Upper lobe of left lung (tissue), 6 donors: ENCODE measurements around the gene ST3GAL2. TPM values are rescaled to one million over a fixed set of nuclear protein-coding genes. Genes with fewer than 3 reads are reported as not detected.
"Not testable (repeated sequence)": the region's sequence is repeated elsewhere in the genome, so short reads cannot be mapped to it uniquely, and the experiment has no call there.

Experiments
- ATAC-seq, 2 donors: fragments of 200-7000 bp; cut with Tn5 transposase; one replicate each; pipeline ENCODE4 v1.9.1; 2022; ENCODE audit warnings: mild to moderate bottlenecking in 2 of 2, moderate library complexity in 2 of 2; ENCODE audit not compliant: low FRiP score in 2 of 2
- DNase-seq, 2 donors: peaks; one replicate each; pipeline ENCODE4 v3.0.0-alpha.2; 2019 to 2020
- H3K27ac ChIP-seq, 4 donors: fragments of 200-600 bp; sonication (generic); one replicate each; pipeline ENCODE4 v1.5.1; 2016 to 2019
- H3K27me3 ChIP-seq, 4 donors: fragments of 200-600 bp; sonication (generic); one replicate each; pipeline ENCODE4 v1.5.1; 2017 to 2019
- H3K36me3 ChIP-seq, 4 donors: fragments of 200-600 bp; sonication (generic); one replicate each; pipeline ENCODE4 v1.5.1; 2016 to 2019
- H3K4me1 ChIP-seq, 4 donors: fragments of 200-600 bp; sonication (generic); one replicate each; pipeline ENCODE4 v1.5.1; 2018 to 2019
- H3K4me3 ChIP-seq, 4 donors: fragments of 200-600 bp; sonication (generic); one replicate each; pipeline ENCODE4 v1.5.1; 2017 to 2019; ENCODE audit warnings: mild to moderate bottlenecking in 2 of 4, moderate library complexity in 1 of 4
- H3K9me3 ChIP-seq, 4 donors: fragments of 200-600 bp; sonication (generic); one replicate each; pipeline ENCODE4 v1.5.1; 2018 to 2019
- EP300 ChIP-seq, 4 donors: sonication (generic); formaldehyde crosslinking; IDR thresholded peaks; one replicate each; pipeline ENCODE4 v1.5.1; 2017; ENCODE audit warnings: antibody characterized with exemption in 4 of 4, control low read depth in 2 of 4
- POLR2A ChIP-seq, 4 donors: fragments of 450-650 bp; IDR thresholded peaks; one replicate each; pipeline ENCODE4 v1.5.1; 2016 to 2017; ENCODE audit warnings: antibody characterized with exemption in 4 of 4, mild to moderate bottlenecking in 2 of 4
- POLR2AphosphoS5 ChIP-seq, 2 donors: sonication (generic); formaldehyde crosslinking; IDR thresholded peaks; one replicate each; pipeline ENCODE4 v1.5.1; 2017; ENCODE audit warnings: antibody characterized with exemption in 2 of 2
- WGBS, 2 donors: methylation state at CpG; one replicate each; pipeline ENCODE4 v1.1.5; 2017 to 2018; 5-methylcytosine and 5-hydroxymethylcytosine counted together
- total RNA-seq, 6 donors: library from RNA; depleted of rRNA in 4 of 6; stranded (reverse); fragments of >200 nt in 4 of 6; gene quantifications; one replicate each; pipeline versions ENCODE4 v1.1.0 to v1.2.1, GENCODE V29; 2016 to 2021
- TF ChIP-seq, protein P1 (sequence below), 6 experiments: fragments of 450-650 bp in 4 of 6; fragments of 200-600 bp in 2 of 6; sonication (generic) in 2 of 6; IDR thresholded peaks; one replicate each; pipeline ENCODE4 v1.5.1; 2016 to 2019; ENCODE audit warnings: antibody characterized with exemption in 6 of 6
- donor health status: DM: no; HTN: no; CAD: no; lungs with moderate emphysema.
- donor health status: DM: no; HTN: yes; CAD: no; lungs with severe emphysema.

ST3GAL2 gene
- total RNA-seq, 6 donors from 2014 or later: 12.5 to 50.3 (median 26.1) TPM

GRCh38 chr16:70345840-70346239 lies 93.1 kb downstream of the ST3GAL2 start:
- H3K9me3 ChIP-seq: no peaks in the 10 kb centered on the region
- no peaks in the 10 kb centered on the region for H3K27me3 ChIP-seq
- 90% methylated on average over 10 of the region's 10 CpGs for WGBS, 2 donors
- ATAC-seq (no peak), DNase-seq (no peak)
- peak overlapping the region; percentile 88 to 97 (median 92) for H3K27ac ChIP-seq
- H3K4me3 ChIP-seq: peak overlapping the region; percentile 43 to 87 (median 72)
- H3K36me3 ChIP-seq: peaks cover 0 to 7% (median 3%) of the 10 kb centered on the region in 4 donors
- peaks cover 14 to 20% (median 18%) of the 10 kb centered on the region in 4 donors for H3K4me1 ChIP-seq
- TF ChIP-seq POLR2A (IDR thresholded peaks at IDR 0.05) (no peak), EP300 (IDR thresholded peaks at IDR 0.05) (no peak), POLR2AphosphoS5 (IDR thresholded peaks at IDR 0.05) (no peak)
- TF ChIP-seq, protein P1, sequence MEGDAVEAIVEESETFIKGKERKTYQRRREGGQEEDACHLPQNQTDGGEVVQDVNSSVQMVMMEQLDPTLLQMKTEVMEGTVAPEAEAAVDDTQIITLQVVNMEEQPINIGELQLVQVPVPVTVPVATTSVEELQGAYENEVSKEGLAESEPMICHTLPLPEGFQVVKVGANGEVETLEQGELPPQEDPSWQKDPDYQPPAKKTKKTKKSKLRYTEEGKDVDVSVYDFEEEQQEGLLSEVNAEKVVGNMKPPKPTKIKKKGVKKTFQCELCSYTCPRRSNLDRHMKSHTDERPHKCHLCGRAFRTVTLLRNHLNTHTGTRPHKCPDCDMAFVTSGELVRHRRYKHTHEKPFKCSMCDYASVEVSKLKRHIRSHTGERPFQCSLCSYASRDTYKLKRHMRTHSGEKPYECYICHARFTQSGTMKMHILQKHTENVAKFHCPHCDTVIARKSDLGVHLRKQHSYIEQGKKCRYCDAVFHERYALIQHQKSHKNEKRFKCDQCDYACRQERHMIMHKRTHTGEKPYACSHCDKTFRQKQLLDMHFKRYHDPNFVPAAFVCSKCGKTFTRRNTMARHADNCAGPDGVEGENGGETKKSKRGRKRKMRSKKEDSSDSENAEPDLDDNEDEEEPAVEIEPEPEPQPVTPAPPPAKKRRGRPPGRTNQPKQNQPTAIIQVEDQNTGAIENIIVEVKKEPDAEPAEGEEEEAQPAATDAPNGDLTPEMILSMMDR (IDR thresholded peaks at IDR 0.05): no peak

GRCh38 chr16:70342016-70342415 lies 96.9 kb downstream of the ST3GAL2 start:
- TF ChIP-seq POLR2A (IDR thresholded peaks at IDR 0.05): no peak
- TF ChIP-seq EP300 (IDR thresholded peaks at IDR 0.05): no peak
- TF ChIP-seq, protein P1 (IDR thresholded peaks at IDR 0.05): no peak
- no peak for TF ChIP-seq POLR2AphosphoS5 (IDR thresholded peaks at IDR 0.05)
- ATAC-seq: no peak
- H3K4me3 ChIP-seq: no peak overlapping the region
- H3K4me1 ChIP-seq: peaks cover 6 to 9% (median 7%) of the 10 kb centered on the region in 4 donors
- WGBS, 2 donors: 57 to 65% methylated on average over 3 of the region's 3 CpGs
- H3K36me3 ChIP-seq: no peaks in the 10 kb centered on the region
- no peak for DNase-seq
- no peaks in the 10 kb centered on the region for H3K9me3 ChIP-seq
- no peak overlapping the region for H3K27ac ChIP-seq
- no peaks in the 10 kb centered on the region for H3K27me3 ChIP-seq

DNA sequence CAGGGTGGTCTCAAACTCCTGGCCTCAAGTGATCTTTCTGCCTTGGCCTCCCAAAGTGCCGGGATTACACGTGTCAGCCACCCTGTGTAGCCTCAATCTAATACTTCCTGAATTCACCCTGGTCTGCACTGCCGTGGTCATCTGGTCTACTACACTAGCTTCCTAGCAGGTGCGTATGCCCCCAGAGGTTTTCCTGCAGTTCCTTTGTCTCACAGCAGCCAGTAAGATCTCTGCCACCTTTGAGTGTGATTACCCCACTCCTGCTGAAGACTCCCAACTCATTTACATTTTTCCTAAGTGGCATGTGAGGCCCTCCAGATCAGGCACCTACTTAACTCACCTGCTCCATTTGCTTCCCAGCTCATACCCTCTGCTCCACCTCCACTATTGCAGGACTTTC lies 97.3 kb downstream of the ST3GAL2 start:
- no peaks in the 10 kb centered on the region for H3K9me3 ChIP-seq
- peaks cover 0 to 1% (median 0%) of the 10 kb centered on the region in 4 donors for H3K36me3 ChIP-seq
- H3K27ac ChIP-seq: no peak overlapping the region
- H3K4me3 ChIP-seq: no peak overlapping the region
- DNase-seq: no peak
- TF ChIP-seq, protein P1 (IDR thresholded peaks at IDR 0.05): no peak
- no peak for TF ChIP-seq POLR2A (IDR thresholded peaks at IDR 0.05)
- no peak for TF ChIP-seq POLR2AphosphoS5 (IDR thresholded peaks at IDR 0.05)
- no peak for TF ChIP-seq EP300 (IDR thresholded peaks at IDR 0.05)
- peaks cover 6 to 9% (median 7%) of the 10 kb centered on the region in 4 donors for H3K4me1 ChIP-seq
- WGBS, 2 donors: 62 to 69% methylated on average over 4 of the region's 4 CpGs
- no peaks in the 10 kb centered on the region for H3K27me3 ChIP-seq
- no peak for ATAC-seq

- H3K27ac ChIP-seq: no peak overlapping the region
- no peak for ATAC-seq
- no peaks in the 10 kb centered on the region for H3K9me3 ChIP-seq
- no peak for TF ChIP-seq POLR2A (IDR thresholded peaks at IDR 0.05)
- no peak for TF ChIP-seq EP300 (IDR thresholded peaks at IDR 0.05)
- TF ChIP-seq, protein P1 (IDR thresholded peaks at IDR 0.05): no peak
- TF ChIP-seq POLR2AphosphoS5 (IDR thresholded peaks at IDR 0.05): no peak
- no peak overlapping the region for H3K4me3 ChIP-seq
- 96 to 98% methylated on average over 5 of the region's 5 CpGs for WGBS, 2 donors
- H3K36me3 ChIP-seq: peaks cover 10 to 35% (median 30%) of the 10 kb centered on the region in 4 donors
- no peak for DNase-seq
- no peaks in the 10 kb centered on the region for H3K4me1 ChIP-seq
- no peaks in the 10 kb centered on the region for H3K27me3 ChIP-seq
Measured at GRCh38 chr16:70337814-70338213, 101.1 kb downstream of the ST3GAL2 start.

GRCh38 chr16:70332728-70333127 lies 106.2 kb downstream of the ST3GAL2 start:
- ATAC-seq, H3K9me3 ChIP-seq, H3K4me1 ChIP-seq, DNase-seq, H3K27me3 ChIP-seq, H3K27ac ChIP-seq, H3K4me3 ChIP-seq: not testable (repeated sequence)
- H3K36me3 ChIP-seq: peaks cover 10 to 84% (median 64%) of the 10 kb centered on the region in 4 donors
- WGBS, 2 donors: 85 to 86% methylated on average over 7 to 8 of the region's 12 CpGs
